HG02852 (cell line): ENCODE data around the gene CD9.
"Not testable (repeated sequence)": the region's sequence is repeated elsewhere in the genome, so short reads cannot be mapped to it uniquely, and the experiment has no call there.

Experiments
- ATAC-seq: cut with Tn5 transposase; IDR thresholded peaks from one replicate; pipeline ENCODE4 v1.9.1; 2021; ENCODE audit warnings: mild to moderate bottlenecking, moderate library complexity; ENCODE audit not compliant: unreplicated experiment

Gene CD9

DNA sequence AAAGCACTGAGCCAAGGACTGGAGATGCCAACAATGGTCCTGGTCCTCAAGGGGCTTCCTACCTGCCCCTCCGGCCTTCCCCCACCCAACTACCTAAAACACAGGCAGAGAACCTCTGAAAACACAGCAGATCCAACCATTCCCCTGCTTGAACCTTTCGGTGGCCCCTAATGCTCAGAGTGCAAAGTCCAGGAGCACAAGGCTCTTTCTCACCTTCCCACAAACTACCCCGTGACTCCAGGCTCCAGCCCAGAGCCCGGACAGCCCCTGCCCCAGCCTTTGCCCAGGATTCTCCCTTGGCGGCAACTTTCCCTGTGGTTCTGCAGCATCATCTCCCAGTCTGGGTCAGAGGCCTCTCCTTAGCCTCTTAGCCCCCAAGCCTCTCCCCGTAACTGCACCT, 1.6 kb upstream of the CD9 start:
- no peak for ATAC-seq

DNA sequence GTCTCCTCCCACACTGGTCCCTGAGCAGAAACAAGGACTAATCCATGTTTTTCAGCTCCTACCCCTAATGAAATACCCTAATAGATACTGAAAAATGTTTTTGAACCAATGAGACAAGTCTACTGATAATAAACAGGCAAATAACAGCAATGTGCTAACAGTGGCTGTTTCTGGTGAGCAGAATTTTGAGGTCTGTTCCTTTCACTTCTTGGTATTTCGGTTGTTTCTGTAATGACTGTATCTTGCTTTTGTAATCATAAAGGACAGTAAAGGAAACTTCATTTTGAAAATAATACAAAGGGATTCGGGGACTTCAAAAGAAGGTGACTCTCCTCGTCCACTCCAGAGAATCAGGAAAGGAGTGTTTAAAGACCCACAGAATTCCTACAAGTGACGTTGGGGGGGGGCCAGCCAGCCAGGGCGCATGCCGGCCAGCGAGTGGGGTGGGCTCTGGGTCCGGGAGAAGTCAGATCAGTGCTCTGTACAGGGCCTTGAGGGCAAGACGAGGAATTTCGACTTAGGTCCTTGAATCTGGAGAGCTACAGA, 1.1 kb upstream of the CD9 start:
- ATAC-seq: no peak

DNA sequence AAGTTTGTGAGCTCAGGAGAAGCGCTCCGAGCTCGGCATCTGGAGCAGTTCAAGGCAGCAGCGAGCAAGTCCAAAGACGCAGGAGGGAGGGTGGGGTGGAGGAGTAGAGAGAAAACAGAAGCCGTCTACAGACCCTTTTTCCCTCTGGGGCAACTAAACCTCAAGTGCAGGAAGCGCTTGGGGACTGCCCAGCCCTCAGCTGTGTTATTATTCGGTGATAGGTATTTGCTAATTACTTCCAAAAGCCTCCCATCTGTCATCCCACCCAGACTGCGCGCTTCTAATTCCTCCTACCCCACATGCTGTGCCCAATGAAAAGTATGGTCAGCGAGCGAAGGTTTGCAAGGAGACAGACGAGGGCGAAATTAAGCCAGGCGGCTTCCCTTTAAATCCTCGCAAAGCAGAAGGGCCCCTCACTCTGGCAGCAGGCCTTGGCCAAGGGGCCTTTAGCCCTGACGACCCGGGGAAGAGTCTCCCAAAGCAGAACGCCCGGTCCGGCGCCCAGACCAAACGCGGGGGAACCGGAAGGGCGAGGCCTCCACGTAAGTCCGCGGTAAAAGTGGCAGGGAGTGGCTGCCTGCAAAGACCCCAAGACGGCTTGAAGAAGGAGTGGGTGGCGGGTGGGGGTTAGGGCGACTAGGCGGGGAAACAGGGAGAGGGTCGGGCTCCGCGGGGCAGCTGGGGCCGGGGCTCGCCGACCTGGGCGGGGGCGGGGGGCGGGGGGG, 507 bp upstream of the CD9 start:
- no peak for ATAC-seq

DNA sequence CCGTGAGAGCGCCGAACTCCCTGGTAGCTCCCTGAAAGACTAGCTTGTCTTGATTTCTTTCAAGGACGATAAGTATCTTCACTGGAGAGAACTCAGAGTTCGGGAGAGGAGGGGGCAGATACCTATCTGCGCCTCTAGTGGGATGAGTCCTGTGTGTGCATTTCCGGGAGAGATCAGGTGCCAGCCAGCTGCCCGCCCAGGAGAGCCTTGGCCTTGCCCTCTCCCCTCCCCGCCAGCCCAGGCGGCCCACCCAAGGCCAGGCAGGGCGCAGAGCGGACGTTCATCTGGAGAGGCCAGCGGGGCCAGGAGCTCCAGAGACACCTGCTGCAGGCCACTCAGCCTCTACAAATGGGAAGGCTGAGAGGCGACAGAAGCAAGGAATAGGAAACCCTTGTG, 1.0 kb downstream of the CD9 start:
- ATAC-seq: no peak

DNA sequence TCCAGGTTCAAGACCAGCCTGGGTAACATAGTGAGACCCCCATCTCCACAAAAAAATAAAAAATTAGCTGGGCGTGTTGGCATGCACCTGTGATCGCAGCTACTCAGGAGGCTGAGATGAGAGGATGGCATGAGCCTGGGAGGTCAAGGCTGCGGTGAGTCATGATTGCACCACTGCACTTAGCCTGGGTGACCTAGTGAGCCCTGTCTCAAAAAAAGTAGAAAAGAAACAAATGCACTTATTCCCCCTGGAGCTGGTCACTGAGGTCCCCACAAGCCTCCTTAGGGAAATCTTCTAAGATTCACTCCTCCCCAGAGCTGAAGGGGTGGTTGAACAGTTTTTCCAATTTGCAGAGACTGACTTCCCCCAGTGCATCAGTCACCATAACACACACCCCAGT, 1.6 kb downstream of the CD9 start:
- ATAC-seq: no peak

DNA sequence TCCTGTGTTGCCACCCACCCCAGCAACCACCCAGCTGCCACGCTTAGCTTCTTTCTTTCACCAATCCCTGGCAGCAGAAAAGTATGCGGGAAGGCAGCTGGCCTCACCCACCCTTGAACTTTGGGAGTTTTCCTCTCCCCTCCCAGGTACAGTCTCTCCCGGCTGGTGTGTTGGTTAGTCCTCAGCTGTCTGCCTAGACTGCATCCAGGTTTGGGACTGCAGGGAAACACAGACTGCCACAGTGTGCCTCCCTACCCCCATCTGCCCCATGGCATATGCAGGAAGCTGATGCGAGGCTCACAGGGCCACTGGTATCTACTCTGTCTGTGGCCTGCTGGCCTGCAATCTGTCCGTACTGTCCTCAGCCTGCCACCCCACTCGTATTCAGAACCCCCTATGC, 2.1 kb downstream of the CD9 start:
- no peak for ATAC-seq

DNA sequence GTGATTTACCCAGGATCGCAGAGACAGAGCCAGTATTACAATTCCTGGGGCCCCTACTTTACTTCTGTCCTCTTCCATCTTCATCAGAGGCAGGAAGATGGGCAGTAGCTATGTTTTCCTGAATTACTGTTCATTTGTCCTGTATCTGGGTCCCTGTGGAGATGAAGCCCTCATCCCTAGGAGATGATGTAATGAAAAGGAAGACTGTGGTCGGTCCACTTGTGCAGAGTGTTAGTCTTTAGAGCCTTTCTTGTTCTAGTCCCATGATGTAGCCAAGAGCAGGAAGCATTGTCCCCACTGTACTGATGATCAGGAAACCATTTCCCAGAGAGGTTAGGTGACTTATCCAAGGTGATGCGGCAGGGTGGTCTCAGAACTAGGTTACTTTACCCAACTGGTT, 2.6 kb downstream of the CD9 start:
- ATAC-seq: no peak

DNA sequence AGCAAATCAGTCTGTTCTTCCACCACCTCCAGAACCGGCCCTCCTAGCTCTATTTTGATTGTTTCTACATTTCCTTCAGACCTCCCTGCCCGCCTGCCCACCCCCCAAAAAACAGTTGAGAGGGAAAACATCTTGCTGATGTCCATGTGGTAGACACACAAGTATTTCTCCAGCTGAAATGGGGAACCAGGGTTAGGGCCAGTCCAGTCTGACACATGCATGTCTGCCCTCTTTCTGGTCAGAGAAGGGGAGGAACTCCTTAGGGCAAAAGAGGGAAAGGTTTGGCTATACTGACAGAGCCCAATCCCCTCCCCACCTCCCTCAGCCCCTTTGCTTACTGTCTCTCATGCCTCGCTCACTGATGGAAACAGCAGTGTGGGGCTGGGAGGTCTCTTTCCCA, 3.4 kb downstream of the CD9 start:
- ATAC-seq: no peak

DNA sequence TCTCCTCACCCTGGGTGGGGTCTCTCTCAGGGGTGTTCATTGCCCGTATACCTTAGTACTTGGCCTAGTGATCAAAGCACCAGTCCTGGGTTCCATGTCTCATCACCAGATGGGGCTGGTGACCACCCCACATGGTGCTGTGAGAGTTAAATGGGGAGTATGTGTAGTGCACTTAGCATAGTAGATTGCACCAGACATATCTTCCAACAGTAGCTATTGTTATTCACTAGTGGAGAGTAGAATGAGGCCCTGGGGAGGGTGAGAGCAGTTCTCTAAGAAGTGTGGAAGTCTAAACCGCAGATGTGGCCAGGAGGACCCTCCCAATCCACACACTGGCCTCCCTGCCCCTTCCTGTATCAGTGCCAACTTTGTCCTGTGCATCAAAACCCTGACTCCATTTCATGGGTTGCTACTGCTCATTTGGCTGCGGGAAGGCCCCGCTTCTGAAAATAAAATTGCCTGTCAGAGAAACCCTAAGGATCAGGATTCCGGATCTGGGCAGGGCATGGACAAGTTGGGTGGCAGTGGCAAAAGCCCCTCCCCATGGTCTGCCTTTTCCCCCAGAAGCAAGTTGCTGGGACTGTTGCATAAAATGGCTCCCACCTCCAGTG, 4.4 kb downstream of the CD9 start:
- ATAC-seq: no peak

DNA sequence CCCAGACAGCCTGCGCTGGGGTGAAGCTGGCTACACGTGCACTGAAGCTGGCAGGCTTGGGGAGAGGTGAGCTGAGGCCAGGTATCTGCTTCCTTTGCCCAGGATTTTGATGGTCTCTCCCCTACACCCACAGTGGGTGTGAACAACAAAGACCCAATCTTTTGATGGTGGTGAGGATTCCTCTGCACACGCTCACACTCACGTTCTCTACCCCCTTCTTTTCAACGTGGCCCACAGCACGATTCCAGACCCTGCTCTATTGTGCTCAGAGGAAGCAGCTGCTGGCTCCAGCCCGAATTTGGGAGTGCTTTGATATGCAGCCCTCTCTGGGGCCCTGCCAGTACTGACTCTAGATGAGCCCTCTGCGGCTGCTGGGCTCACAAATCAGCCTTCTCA, 4.9 kb downstream of the CD9 start:
- ATAC-seq: no peak

DNA sequence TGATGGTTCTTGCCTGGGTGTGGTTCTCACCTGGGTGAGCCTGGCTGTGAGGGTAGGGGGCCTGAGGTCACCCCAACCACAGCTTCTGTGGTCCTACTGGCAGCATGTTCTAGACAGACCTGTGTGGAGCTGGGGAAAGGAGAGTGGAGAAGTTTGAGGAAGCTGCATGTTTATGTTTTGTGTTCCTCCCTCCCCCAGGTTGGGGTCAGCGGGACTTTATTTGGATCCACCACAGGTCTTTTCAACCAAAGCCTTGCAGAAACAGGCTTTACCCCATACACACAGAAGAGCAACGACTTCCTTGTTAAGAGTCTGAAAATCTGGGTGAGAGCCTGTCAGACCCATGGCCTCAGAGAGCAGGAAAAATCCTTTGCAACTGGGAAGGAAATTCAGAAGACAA, 5.6 kb downstream of the CD9 start:
- no peak for ATAC-seq

DNA sequence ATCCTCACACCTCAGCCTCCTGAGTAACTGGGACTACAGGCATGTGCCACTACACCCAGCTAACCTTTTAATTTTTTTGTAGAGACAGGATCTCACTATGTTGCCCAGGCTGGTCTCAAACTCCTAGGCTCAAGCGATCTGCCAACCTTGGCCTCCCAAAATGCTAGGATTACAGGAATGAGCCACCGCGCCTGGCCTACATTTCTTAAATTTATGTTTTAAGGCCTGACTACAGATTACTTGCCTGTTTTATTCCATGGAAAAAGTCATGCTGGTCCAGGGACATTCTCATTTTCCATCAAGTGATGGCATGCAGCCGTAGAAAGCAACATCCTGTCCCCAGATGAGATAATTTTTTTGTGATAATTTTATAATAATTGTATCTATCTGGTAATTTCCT, 6.1 kb downstream of the CD9 start:
- ATAC-seq: no peak

DNA sequence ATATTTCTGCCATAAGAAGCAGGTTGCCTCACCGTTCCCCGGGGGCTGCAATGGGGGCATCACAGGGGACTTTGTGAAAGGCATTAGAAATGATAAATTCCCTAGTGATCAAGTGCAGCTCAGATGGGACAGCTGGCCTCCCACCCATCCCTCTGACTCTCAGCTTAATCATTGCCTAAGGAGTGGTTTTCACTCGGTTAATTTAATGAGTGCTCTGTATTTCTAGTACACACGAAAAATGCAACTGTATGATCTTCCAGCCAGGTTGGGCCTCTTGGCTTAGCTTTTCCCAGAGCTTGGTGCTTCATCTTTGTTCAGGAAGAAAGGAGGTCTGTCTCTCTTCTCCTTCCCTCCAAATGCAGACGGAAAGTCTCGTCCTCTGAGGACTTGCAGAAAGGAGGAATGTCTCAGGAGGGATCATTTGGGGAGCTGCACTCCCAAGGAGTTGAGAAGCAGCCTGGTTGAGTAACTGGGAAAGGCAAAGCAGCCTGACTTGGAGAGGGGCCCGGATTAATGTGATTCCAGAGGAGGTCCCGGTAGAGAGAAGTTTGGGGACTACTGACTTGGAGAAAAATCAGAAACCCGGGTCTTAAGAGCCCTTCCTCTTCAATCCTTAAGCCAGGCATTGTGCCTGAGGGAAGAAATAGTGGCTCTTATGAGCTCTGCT, 7.2 kb downstream of the CD9 start:
- no peak for ATAC-seq

DNA sequence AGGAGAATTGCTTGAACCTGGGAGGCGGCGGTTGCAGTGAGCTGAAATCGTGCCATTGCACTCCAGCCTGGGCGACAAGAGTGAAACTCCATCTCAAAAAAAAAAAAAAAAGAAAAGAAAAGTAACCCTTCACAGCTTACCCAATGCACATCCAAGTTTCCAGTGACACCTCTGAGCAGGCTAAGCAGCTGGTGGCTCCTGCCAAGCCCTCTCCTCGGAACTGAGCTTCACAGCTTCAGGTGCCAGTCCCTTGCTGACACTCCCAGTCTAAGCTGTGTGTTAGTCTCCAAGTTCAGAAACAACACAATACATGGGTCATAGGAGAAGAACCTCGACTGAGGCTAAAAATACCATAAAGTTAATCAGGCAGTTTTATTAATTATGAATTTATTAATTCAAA, 7.9 kb downstream of the CD9 start:
- ATAC-seq: no peak

DNA sequence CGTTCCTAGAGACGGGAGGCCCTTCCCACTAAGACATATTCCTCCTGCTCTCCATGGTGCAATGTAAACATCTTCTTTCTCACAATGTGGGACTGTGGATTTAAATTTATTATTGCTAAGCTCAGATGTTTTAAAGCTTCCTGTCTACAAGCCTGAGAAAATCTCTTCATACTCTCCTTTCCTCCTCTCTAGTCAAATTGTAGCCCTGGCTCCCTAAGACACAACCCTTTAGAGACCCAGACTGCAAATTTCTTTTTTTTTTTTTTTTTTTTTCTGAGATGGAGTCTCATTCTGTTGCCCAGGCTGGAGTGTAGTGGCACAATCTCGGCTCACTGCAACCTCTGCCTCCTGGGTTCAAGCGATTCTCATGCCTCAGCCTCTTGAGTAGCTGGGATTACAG, 9.2 kb downstream of the CD9 start:
- not testable (repeated sequence) for ATAC-seq

DNA sequence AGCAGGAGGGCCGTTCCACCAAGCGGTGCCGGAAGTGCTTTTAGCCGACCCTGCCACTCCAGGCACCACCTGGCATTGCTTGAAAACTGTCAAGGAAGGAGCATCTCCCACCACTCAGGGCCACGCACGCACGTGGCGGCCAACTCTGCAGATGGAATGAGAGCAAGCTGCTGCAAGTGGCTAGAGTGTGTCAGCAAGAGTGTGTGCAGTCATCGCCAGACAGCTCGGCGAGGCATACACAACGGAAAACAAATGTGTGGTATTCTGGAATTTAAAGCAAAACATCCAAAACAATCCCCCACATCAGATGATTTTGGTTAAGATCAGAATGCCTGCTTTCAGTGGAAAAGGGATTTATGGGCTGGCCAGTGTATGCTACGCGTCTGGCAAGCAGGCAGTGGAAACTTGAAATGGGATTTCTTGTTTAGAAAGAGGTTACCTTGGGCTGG, 11.2 kb downstream of the CD9 start:
- ATAC-seq: no peak

DNA sequence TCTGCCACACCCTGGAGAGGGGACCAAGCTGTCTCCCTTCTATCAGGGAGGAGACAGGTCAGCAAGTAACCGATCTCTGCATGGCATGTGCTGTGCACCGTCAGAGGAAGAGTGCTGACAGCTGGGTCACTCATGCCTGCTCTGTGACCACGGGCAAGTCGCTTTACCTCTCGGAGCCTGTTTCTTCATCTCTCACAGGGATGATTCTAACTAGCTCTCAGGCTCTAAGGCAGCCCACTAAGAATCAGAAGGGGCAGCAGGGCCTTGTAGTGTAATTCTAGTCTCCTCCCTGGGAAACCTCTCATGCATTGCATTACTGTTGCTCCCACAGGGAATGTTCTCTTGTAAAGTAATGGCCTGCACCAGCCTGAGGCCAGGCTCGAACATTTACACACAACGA, 11.9 kb downstream of the CD9 start:
- ATAC-seq: no peak

DNA sequence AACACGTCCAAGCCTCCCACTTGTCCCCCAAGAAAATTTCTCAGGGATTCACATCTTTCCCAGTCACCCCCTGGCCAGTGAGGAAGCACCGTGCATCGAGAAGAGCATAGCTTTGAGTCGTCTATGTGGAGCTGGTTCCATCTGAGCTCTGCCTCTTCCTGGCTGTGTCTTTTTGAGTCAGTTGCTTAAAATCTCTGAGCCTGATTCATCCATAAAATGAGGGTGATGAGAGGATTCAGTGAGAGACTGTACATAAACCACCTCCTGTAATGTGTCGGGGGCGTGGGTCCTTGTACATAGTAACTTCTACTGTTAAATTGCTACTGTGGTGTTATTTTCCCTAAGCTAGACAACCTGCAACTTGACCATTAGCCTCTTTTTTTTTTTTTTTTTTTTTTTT, 13.8 kb downstream of the CD9 start:
- no peak for ATAC-seq

DNA sequence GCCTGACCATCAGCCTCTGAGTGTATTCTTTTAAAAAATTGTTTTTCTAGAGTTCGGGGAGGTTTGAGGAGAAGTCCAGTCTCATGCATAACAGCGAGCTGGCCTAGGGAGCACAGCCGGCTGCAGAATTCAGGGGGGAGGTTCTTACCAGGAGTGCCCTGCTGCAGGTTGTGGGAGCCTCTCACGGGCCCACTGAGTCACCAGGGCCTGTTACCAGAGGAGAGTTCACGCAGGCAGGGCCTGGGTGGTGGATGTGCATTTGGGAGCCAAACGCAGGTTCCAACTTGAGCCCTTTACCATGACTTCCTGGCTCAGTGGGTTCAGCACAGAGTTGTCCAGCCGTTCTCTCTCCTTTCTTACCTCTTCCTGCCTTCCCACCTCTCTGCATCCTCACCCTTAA, 14.4 kb downstream of the CD9 start:
- no peak for ATAC-seq

DNA sequence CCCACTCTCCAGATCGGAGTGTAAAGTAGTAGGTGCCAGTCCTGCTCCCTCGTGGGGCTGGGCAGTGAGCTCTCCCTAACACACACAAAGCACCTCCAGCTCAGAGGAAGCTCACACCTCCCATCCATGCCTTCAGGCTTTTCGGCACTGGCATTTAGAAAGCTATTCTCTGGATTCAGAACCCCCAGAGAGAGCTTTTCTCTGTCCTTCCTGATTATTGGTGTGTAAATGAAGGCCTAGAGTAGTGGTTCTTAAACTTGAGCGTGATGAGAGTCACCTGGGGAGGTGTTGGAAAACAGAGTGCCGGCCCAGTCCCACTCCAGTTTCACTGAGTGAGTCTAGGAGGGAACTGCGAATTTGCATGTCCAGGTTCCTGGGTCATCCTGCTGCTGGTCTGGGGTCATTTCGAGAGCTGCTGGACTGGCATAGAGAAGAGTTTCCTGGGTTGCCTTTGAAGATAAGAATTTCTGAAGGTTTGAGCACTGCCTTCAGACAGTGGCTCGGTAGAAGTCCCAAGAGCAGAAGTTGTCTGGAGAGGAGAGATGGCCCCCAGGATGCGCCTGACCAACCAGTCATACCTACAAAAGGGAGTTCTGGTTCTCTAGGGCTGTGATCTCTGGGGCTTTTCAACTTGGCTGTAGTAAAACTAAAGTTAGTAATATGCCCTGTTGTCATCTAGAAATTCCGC, 15.1 kb downstream of the CD9 start:
- no peak for ATAC-seq

DNA sequence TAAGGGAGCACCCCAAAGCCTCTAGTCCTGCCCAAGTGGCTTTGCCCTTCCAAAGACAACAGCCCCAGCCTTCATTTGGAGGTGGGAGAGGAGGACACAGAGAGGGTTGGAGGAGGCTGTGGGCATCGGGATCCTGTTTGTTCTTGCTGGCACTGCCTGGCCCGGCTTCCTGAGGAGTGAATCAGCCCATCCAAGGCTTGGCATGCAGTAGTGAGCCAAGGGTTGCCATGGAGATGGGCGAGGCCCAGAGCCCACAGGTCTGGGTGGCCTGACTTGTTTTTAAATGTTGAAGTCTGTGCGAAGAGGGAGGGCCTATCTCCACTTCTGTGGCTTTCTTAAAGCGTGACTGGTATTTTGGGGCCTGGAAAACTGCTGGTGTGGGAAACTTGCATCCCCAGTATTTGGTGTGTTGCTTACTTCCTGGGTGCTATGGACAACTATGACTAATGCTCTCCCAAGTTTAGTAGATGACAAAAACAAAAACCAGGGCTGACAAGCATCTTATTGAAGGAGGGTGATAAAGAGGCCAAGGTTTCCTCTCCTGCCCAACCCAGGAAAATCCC, 15.8 kb downstream of the CD9 start:
- ATAC-seq: no peak
